Breast epithelium (tissue), 3 donors: ENCODE results near the gene PCNX1.

Source experiments
- POLR2A ChIP-seq: fragments of 450-650 bp; IDR thresholded peaks from one replicate; pipeline ENCODE4 v1.6.1; 2016; ENCODE audit warnings: antibody characterized with exemption, mild to moderate bottlenecking, moderate library complexity
- POLR2AphosphoS5 ChIP-seq, 3 donors: sonication (generic); formaldehyde crosslinking; IDR thresholded peaks; one replicate each; pipeline ENCODE4 v1.6.1; 2017; ENCODE audit warnings: antibody characterized with exemption in 3 of 3
- TF ChIP-seq, protein P1 (sequence below), 3 donors: fragments of 450-650 bp; IDR thresholded peaks; one replicate each; pipeline ENCODE4 v1.5.1; 2016 to 2017; ENCODE audit warnings: antibody characterized with exemption in 3 of 3, mild to moderate bottlenecking in 3 of 3, moderate library complexity in 3 of 3

DNA sequence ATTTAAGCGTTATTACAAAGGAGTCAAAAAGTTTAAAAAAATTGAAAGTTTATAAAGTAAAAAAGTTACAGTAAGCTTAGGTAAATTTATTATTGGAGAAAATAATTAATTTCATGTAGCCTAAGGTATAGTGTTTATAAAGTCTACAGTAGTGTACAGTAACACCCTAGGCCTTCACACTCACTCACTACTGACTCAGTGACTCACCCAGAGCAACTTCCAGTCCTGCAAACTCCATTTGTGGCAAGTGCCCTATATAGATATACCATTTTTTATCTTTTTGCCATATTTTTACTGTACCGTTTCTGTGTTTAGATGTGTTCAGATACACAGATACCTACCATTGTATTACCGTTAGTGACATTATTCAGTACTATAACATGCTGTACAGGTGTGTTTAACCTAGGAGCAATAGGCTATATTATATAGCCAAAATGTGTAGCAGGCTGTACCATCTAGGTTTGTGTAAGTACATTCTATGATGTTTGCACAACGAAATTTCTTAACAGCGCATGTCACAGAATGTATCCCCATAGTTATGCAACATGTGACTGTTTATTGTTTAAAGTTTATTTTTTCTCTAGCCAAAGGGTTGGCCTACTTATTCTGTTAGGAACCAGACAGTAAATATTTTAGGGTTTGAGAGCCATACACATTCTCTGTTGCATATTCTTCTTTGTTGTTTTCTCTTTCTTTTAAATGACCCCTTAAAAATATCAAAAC, 155.5 kb downstream of the PCNX1 start:
- TF ChIP-seq POLR2A (no peak), POLR2AphosphoS5 (IDR thresholded peaks at IDR 0.05) (no peak)
- TF ChIP-seq, protein P1, sequence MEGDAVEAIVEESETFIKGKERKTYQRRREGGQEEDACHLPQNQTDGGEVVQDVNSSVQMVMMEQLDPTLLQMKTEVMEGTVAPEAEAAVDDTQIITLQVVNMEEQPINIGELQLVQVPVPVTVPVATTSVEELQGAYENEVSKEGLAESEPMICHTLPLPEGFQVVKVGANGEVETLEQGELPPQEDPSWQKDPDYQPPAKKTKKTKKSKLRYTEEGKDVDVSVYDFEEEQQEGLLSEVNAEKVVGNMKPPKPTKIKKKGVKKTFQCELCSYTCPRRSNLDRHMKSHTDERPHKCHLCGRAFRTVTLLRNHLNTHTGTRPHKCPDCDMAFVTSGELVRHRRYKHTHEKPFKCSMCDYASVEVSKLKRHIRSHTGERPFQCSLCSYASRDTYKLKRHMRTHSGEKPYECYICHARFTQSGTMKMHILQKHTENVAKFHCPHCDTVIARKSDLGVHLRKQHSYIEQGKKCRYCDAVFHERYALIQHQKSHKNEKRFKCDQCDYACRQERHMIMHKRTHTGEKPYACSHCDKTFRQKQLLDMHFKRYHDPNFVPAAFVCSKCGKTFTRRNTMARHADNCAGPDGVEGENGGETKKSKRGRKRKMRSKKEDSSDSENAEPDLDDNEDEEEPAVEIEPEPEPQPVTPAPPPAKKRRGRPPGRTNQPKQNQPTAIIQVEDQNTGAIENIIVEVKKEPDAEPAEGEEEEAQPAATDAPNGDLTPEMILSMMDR (IDR thresholded peaks at IDR 0.05) = no peak
